ENCODE measurements around the gene DMRTA1.
"Not testable (repeated sequence)": the region's sequence is repeated elsewhere in the genome, so short reads cannot be mapped to it uniquely, and the experiment has no call there.

- not testable (repeated sequence) for TF ChIP-seq CTCF (conservative IDR thresholded peaks at IDR 0.05; ENCODE audit: low read depth, low read length); EZH2 (IDR thresholded peaks at IDR 0.05; ENCODE audit: low read length, unreplicated experiment); EZH2phosphoT487 (IDR thresholded peaks at IDR 0.05; ENCODE audit: borderline replicate concordance, low read length)
Observed at GRCh38 chr9:22496197-22496596, 49.6 kb downstream of the DMRTA1 start.

Data from PC-3 (cell line).